ENCODE results near the gene C1orf87.

The C1orf87 gene

DNA sequence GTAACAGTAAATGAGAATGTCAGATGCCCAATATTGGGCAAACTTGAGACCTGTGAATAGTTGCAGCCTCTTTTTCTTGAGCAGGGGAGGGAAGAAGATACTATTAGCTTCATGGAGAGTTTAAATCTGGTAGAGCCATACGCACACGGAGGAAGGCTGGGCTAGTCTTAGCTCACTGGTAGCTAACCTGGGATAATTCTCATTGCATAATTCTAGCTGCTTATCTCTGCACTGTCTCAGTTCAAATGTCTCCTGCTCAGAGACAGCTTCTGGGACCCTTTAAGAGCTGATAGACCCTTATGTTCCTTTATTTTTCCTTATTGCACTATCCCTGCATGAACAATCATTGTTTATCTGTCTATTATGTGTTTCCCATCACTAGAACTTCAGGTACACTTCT is 8.4 kb downstream of the C1orf87 start:
- in situ Hi-C loops (cut with HindIII; ENCODE audit: low sequenced_read_pairs) = no loop called here

DNA sequence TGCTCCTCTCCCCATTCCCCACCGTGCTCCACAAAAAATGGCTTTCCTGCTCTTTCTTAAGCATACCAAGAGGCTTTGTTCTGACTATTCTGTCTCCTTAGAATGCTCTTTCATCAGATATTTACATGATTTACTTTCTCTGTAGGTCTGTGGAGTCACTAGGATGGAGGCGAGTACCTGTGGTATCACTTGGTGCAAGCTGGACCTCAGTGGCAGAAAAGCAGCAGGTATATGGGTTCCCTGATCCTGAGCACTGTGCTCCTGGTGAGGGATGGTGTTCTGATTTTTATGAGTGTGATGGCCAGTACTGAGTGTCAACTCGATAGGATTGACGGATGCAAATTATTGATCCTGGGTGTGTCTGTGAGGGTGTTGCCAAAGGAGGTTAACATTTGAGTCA is 10.0 kb downstream of the C1orf87 start:
- in situ Hi-C loops (cut with HindIII; ENCODE audit: low sequenced_read_pairs) = no loop called here

DNA sequence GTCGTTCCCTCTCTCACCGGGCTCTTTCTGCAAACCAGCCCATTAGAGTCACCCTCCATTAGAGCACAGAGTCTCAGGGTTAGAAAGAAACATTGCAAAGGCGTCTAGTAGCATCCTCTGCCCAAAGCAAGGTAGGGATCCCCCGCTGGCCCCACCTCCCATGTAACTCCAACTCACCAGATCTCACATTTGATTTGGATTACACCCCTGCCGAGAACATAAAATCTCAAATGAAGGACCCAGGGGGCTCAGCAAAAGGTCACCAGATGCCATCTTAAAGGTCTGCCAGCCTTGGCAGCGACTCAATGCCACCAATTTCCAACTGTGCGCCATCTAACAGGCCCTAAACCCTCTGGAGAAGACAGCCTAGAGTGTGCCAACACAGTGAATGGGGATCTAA is 14.1 kb downstream of the C1orf87 start:
- in situ Hi-C loops (cut with HindIII; ENCODE audit: low sequenced_read_pairs) = no loop called here

DNA sequence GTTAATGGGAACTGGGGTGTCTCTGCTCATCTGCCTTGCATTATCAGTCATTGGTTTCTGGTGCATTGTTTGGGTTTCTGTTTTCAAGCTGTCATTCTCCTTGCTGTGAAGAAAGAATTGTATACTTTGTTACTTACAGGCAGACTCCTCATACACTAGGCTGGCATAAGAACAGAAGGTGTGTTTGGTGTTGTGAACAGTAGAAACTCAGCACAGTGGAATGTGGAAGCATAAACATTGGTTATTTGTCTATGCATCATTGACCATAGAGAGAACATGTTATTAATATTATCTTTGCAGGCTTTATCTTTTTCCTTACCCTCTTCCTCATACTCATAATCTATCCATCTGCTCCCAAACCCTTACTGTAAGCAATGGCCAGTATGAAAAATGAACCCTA is 18.2 kb downstream of the C1orf87 start:
- in situ Hi-C loops (cut with HindIII; ENCODE audit: low sequenced_read_pairs) = no loop called here

DNA sequence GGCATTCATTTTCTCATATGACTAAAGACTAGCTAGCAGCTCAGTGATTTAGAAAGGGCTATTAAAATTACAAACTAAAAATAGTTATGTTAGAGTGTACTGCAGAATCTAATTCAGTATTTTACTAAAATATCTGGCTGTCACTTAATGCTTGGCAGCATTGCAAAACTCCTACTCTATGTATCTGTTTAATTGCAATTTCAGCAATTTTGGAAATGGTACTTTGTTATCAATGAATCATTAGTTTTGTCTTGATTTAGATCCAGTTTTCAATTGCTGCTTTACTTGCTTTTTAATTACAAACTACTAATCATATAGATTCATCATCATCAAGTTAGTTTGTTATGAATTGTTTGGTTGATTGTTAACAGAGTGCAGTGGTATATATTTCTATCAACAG is 19.2 kb downstream of the C1orf87 start:
- in situ Hi-C loops (cut with HindIII; ENCODE audit: low sequenced_read_pairs) = no loop called here

DNA sequence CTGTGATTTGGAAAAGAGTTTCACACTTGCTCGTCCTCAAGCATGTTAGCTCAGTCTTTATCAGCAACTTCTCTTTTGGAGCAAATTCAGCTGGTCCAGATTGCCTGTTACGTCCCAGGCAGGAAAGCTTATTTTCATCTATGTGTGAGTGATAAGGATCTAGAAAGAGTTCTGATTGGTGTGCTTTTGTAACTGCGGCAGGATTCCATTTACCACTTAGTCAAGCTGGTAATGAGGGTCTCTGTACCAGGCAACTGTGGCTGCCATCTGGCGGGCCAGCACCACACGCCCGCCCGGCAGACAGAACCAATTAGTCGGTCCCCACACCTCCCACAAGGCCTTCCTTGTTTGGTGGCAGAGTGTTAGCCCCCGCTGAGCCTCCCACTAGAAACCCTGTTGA is 21.0 kb downstream of the C1orf87 start:
- in situ Hi-C loops (cut with HindIII; ENCODE audit: low sequenced_read_pairs) = no loop called here

DNA sequence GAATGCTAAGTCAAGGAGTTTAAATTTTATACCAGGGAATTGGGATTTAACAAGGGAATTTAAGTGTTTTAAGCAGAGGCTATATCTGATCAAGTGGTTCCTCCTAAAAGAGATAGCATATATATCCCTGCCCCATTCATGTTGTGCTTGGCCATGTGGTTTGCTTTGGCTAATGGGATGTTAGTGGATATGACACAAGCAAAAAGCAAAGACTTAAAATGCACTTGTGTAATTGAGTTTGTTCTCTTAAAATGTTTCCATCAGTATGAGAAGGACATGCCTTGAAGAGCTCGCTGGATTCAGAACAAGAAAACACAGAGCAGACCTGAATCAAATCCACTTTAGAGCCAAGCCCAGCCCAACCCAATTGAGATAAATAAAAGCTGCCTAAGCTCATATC is 22.4 kb downstream of the C1orf87 start:
- in situ Hi-C loops (cut with HindIII; ENCODE audit: low sequenced_read_pairs) = no loop called here

DNA sequence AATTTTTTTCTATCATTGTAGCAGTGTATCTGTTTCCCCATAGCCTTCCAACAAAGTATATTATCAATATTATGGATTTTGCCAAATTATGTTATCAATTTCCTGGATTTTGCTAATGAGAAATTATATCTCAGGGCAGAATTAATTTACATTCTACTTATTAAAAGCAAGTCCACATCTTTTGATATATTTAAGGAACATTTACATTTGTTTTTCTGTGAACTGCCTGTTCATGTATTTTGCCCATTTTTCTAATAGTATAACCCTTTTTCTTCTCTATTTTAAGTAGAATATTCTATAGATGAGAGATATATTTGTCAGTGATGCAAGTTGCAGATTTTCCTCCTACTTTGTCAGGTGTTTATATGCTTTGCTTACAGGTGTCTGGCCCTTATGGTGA is 24.4 kb downstream of the C1orf87 start:
- in situ Hi-C loops (cut with HindIII; ENCODE audit: low sequenced_read_pairs) = no loop called here

DNA sequence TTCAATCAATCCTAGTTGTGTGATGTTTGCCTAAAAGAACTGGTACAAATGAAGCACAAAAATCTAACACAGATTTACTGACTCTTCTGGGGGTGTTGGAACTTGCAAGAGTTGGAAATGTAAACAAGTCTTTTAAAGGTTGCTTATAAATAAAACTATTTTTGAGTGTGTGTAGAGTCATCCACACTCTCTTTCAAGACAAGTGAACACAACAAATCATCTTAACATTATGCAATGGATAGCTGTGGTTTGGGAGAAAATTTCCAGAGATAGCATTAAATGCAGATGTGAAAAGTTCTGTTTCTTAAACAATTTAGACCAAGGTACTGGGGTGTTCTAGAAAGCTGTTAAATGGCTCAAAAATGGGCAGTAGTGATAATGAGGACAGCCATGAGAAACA is 28.7 kb downstream of the C1orf87 start:
- in situ Hi-C loops (cut with HindIII; ENCODE audit: low sequenced_read_pairs) = no loop called here

DNA sequence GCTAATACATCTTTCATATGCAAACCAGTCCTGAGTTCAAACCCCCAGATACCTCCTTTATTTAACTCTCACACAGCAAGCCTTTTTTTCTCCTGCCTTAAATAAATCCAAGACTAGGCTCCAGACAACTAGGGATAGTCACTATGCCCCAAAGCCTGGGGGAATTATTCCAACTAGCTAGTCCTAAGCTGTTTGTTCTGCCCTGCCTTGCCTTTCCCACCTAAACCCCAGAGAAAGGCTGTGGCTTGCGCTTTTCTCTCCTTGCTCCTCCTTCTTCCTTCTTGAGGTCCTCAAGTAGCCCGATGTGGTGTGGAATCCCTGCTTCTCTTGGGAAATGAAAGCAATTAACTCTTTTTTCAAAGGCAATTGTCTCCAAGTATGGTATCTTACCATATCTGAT is 31.8 kb downstream of the C1orf87 start:
- in situ Hi-C loops (cut with HindIII; ENCODE audit: low sequenced_read_pairs) = no loop called here

DNA sequence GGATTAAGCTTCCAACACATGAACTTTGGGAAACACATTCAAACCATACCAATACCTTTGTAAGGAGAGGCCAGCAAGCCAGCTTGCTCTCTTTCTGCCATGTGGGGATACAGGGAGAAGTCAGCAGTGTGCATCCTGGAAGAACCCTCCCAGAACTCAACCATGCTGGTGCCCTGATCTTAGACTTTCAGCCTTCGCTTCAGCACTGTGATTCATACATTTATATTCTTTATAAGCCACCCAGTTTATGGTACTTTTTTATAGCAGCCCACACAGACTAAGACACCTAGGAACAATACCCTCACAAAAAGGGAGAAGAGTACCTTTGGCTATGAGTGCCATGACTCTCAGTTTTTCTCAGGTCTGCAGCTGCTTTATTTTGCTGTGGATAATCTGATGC is 35.9 kb downstream of the C1orf87 start:
- in situ Hi-C loops (cut with HindIII; ENCODE audit: low sequenced_read_pairs) = no loop called here

DNA sequence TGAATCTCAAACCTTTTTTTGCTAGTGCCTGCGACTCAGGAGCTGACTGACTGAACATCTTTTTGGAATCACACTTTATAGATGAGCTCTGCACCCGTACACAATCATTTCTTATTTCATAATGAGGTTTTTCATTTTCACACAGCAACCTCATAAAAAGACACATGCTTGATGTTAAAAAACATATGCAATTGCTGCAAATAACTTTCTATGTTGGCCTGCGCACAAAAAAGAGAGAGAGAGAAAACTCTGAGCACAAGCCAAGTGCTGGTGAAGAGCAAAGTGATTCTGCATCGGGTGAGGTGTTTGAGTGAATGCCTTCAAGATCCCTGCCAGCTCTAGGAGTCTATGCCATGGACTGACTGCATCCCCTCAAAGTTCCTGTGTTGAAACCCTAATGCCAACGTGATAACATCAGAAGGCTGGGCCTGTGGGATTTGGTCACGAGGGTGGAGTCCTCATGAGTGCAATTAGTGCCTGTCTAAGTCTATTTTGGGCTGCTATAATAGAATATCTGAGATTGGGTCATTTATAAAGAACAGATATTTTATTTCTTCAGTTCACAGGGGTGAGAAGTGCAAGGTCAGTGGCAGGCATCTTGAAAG is 36.6 kb downstream of the C1orf87 start:
- in situ Hi-C loops (cut with HindIII; ENCODE audit: low sequenced_read_pairs) = no loop called here

DNA sequence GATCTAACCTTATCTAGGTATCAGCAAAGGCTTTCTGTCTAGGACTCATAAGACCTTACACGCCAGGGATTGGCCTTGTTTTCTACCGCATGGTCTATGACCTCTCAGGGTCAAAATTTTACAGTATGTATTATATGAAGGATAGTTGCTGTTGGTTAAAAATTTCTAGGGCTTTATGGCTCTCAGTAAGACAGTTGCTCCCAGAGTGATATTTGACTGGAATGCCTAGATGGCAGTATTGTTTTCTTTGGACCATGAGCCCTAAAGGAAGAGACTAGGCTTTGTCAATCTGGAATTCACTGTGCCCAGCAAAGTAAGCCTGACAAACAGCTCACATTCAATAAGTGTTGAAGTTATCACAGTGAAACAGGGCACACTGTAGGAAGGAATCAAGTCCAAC is 37.6 kb downstream of the C1orf87 start:
- in situ Hi-C loops (cut with HindIII; ENCODE audit: low sequenced_read_pairs) = no loop called here

DNA sequence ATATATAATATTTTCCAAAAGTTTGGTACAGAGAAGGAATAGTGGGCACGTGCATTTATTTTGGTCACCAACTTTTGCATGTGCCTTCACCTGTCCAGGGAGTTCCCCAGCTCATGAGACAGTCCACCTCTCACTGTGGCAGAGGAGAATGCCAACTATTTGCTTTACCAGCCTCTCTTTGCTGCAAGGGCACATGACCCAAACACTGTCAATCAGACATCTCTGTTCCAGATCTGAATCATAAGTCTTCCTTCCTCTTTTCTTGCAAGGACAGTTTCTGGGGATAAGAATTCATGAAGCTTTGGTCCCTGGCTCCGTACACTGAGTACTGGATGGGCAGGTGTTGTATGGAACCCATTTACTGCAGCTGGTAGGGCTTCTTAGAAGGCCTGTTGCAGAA is 38.6 kb downstream of the C1orf87 start:
- in situ Hi-C loops (cut with HindIII; ENCODE audit: low sequenced_read_pairs) = no loop called here

DNA sequence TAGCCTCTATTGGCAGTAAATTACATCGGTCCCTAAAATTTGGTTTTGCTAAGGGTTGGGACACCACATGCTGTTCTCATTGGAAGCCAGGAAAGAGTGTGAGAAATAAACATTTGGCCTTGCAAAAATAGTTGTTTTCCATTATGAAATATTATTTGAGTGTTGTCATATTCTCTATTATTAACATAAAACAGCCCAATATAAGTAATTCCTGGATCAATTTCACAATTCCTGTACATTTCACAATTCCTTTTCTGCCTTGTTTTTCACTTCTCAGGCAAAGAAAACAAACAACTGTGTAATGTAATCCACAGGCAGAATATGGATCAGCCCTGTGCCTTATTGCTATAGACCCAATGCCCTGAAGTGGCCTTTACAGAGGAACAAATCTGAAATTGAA is 40.5 kb downstream of the C1orf87 start:
- in situ Hi-C loops (cut with HindIII; ENCODE audit: low sequenced_read_pairs) = no loop called here

DNA sequence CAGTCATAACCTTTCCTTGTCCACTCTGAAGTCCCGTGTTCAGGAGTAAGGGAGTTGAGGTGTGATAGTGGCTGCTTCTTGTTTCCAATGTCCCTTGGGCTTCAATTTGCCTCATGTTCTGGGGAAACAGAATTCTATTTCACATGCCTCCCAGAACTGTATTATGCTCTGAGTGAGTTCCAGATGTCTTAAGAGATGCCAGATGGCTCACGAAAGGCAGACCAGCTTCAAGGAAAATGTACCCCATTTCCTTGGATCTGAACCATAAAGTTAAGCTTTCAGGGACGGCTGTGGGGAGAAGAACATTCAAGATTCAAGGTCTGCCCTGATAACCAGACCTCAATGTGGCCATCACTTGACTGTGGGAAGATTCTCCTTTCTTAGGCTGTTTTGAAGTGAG is 42.4 kb downstream of the C1orf87 start:
- in situ Hi-C loops (cut with HindIII; ENCODE audit: low sequenced_read_pairs) = no loop called here

DNA sequence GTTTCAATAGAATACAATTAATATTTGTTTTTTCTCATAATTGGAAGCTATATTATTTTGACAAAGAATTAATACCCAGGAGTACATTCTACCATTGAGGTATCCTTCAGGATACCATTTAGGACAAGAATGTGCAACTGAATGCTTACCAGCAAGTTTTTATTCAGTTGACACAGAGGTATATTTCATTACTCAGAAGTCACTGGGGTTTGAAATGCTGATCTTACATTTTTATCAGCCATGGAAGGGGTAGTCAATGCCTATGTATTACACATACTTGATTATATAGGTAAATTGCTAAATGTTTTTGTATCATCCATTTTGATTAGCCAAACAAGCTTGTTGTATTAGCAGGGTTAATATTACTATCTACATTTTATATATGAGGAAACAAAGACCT is 48.0 kb downstream of the C1orf87 start:
- in situ Hi-C loops (cut with HindIII; ENCODE audit: low sequenced_read_pairs) = loop anchor here (5.0 kb wide), 1 partner anchor 103 kb away; no protein-coding TSS in a partner anchor

DNA sequence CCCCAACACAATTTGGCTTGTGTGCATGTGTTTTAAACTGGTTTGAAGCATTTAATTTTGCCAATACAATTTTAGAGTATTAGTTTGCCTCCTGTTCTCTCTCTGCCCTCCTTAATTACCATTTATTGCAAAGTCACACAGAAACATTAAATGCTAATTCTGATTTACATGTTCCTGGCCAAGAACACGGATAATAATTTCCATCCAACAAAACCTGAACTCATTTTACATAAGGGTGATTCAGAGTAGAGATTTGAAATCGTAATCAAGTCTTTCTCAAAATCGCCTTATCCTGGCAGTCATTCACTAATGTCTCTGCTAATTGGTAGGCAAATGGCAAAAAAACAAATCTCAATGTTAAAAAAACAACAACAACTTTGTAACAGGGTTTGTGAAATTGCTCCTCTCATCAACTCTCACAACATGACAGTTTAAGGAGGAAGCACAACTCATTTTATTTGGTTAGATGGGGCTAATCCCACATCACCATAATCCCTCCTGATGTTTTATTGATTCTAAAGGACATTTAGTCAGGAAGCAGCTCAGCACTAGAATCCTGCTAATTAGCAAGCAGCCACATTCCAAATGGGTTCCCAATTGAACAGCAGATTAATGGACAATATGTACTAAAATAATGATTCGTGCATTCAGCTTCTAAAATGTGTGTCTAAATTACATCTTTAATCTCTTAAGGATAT is 55.9 kb downstream of the C1orf87 start:
- in situ Hi-C loops (cut with HindIII; ENCODE audit: low sequenced_read_pairs) = loop anchor here (5.0 kb wide), 1 partner anchor 655 kb away; no protein-coding TSS in a partner anchor

DNA sequence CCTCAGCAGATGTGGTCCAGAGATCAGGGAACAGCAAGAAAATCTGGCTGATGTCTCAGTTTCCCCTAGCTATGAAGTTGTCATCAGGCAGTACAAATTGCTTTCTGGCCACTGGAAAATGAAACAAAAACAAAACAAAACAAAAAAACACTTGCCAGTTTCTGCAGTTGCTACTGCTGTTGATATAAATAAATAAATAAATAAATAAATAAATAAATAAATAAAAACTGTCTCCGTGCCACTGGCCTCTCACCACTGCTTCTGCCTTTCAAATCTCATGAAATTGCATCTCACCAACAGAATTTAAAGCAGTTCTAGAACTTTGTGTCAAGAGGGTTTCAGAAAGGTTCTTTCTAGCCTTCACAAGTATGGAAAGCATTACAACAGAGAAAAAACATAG is 62.9 kb downstream of the C1orf87 start:
- in situ Hi-C loops (cut with HindIII; ENCODE audit: low sequenced_read_pairs) = no loop called here

DNA sequence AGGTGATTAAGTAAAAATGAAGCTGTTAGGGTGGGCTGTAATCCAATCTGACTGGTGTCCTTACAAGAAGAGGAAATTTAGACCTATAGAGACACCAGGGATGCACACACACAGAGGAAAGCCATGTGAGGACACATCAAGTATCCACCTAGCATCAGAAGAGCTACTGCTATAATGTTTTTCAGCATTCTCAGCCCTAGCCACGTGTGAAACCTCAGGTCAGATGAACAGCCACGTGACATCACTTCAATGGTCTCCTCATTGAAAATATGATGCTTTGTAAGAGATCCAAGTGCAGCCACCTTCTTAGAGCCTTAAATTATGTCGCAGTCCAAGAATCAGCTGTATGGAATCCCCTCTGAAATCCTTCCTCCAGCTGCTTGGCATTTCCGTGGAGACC is 65.1 kb downstream of the C1orf87 start:
- in situ Hi-C loops (cut with HindIII; ENCODE audit: low sequenced_read_pairs) = no loop called here

DNA sequence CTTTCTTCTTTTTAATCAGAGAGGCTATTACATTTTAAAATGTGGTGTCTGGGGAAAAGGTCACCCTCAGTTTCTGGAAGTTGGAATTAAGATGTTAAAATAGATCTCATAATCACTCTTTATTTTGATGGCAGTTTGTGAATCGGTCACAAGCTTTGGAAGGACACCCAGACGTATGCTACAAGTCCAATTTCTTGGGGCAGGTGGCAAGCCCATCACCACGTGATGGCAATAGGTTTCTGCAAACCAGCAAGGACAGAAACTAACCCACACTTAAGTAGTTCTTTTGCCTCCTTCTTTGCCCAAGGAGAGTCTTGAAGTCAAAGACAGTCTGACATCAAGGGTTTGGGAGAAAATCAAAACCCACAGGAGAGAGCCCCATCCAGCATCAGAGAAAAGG is 72.9 kb downstream of the C1orf87 start:
- in situ Hi-C loops (cut with HindIII; ENCODE audit: low sequenced_read_pairs) = no loop called here

DNA sequence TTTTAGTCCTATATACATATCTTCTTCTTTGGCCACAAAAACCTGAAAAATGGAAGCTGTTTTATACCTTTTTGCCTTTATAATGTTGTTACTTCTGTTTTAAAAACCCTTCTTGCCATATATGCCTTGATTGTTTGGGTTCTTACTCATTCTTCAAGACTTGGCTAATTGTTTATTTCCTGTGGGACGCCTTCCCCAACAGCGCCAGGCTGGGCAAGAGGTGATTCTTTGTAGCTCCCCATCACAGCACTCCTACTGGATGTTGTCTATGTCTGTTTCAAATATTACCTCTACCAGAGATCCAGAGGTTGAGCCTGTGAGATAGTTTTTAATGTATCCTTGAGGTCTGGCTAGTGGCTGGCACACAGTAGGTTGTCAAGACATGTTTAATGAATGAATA is 73.8 kb downstream of the C1orf87 start:
- in situ Hi-C loops (cut with HindIII; ENCODE audit: low sequenced_read_pairs) = no loop called here

DNA sequence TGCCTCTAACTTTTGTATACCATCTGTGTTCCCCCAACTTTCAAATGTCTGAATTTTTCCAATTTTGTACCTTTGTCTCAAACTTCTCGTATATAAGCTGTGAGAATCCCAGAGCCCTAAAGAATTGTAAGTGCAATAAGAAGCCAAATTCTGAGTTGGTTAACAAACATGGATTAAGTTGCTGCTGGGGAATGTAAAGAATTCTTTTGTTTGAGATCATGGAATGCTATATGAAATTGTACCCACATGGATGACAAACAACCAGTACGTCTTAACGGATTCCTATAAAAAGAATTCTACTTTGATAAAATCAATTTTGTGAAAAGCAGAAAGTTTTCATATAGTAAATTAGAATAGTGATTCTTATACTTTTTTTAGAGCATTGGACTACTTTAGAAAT is 74.6 kb downstream of the C1orf87 start:
- in situ Hi-C loops (cut with HindIII; ENCODE audit: low sequenced_read_pairs) = no loop called here
